Measurements from ENCODE around the gene THRB.
"Not testable (repeated sequence)": the region's sequence is repeated elsewhere in the genome, so short reads cannot be mapped to it uniquely, and the experiment has no call there.

The THRB gene

DNA sequence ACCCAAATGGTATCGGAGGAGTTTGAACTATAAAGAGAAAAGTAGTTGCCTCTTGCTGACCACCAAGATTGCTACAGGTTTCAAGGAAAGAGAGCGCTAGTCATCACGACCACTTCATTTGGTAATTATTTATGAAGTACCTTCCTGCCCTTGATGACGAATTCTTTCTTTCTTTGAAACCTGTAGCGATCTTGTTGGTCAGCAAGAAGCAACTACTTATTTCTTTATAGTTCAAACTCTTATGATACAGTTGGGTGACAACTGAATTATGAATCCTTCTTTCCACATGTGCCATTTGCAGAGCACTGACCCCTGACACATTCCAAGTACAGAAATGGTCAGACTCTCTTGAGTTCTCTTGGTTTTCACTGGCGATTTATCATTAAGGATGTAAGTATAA is 46.8 kb downstream of the THRB start:
- no peak for DNase-seq

DNA sequence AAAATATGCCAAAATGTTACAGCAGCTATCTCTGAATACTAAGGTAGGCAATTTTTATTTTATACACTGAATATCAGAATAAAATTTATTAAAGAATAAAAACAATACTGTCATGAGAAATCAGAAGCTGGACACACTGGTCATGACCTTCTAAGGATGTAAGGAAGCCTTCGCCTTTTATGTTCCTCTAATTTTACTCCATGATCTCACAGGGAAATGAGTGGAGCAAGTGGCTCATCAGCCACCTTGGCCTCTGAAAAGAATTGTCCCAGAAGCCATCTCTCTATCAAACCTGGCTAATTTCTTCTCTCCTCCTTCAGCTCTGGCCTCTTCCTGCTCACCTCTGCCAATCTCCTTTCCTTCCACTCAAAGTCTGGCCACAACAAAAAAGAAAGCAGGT is 48.6 kb downstream of the THRB start:
- DNase-seq, result peak in 2 of 4 experiments; percentile 18 to 34

DNA sequence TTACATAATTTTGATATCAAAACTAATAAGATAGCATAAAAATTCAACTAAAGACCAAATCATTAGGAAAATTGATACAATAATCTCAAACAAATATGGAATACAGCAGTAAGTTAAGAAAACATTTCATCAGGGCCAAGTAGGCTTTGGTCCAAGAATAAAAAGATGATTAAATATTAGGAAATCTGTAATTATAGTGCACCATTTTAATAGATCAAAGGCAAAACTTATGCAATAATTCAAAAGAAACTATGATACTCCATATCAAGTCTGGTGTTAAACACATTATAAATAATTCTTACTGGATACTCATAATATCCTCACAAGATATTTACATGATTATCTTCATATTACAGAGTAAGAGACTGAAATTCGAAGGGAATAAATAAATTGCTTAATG is 51.2 kb downstream of the THRB start:
- no peak for DNase-seq

DNA sequence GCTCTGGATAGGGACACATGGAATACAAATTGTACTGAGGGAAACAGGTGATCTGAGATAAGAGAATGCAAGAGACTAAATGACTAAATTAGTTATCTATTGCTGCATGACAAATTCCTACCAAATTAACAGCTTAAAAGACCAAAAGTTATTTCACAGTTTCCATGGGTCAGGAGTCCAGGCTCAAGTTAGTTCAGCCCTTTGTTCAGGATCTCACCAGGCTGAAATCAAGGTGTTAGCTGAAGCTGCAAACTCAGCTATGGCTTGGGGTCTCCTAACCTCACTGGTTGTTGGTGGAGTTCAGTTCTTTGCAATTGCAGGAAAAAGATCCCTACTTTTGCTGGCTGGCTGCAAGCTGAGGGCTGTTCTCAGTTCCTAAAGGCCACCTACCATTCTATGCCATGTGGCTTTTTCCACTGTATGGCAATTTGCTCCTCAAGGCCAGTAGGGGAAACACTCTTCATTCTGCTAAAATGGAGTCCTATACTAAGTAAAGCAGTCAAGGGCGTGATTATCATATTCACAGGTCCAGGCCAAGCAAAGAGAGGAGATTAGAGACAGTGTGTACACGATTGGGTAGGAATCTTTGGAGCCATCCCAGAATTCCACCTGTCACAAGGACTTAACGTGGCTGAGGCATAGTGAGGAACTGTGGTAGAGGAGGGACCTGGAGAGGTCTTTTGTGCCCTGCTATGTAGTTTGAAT is 53.7 kb downstream of the THRB start:
- no peak for DNase-seq

- no peak for DNase-seq
Observed at GRCh38 chr3:24439021-24439420, 55.6 kb downstream of the THRB start.

DNA sequence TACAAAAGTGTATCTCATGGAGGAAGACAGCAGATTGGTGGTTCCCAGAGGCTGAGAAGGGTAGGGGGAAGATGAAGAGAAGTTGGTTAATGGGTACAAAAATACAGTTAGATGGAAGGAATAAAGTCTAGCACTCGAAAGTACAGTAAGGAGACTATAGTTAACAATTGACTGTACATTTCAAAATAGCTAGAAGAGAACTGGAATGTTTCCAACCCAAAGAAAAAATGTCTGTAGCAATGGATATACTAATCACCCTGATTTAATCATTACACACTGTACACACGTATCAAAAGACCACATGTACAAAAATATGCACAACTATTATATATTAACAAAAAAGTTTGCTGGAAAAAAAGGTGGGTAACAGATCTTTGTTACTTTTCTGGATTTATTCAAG is 57.3 kb downstream of the THRB start:
- no peak for DNase-seq

DNA sequence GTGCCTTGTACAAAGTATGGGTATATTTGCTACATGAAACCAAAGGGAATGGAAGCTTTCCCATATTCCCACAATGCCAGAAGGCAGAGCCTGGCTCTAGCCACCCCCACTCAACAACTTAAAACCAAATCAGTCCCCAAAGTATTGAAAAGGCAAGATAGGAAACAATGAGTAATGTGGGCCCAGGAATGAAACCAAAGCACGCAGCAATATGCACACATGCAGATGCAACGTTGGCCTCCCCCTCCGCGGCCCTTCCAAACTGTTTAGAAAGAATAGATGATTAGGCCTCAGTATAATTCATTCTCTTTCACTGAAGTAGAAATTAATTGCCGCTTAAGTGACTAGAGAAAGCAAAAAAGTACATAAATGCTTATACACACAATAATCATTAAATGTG is 59.1 kb downstream of the THRB start:
- DNase-seq, result no peak

DNA sequence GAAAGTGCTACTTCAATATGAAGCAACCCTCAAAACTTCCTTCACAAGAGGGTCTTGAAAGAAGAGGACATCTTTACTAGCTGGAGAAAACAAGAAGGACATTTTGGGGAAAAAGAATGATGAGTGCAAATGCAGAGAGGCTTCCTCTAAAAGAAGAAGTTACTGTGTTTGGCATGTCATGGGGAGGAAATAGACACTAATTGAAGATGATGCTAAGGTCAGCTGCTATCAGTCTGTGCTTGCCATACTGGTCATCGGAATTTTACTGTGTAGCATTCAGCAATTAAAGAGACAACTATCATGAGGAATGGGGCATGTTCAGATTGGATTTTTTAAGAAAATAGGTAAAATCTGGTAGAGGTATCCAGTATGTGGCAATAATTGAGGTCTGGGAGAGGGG is 60.0 kb downstream of the THRB start:
- DNase-seq, result peak; percentile 37 to 78 (median 56)

GRCh38 chr3:24433838-24434591 is 60.6 kb downstream of the THRB start:
- DNase-seq, result no peak

GRCh38 chr3:24432989-24433388 is 61.7 kb downstream of the THRB start:
- DNase-seq, result no peak

GRCh38 chr3:24428481-24428880 is 66.2 kb downstream of the THRB start:
- DNase-seq, result peak; percentile 46 to 78 (median 61)

DNA sequence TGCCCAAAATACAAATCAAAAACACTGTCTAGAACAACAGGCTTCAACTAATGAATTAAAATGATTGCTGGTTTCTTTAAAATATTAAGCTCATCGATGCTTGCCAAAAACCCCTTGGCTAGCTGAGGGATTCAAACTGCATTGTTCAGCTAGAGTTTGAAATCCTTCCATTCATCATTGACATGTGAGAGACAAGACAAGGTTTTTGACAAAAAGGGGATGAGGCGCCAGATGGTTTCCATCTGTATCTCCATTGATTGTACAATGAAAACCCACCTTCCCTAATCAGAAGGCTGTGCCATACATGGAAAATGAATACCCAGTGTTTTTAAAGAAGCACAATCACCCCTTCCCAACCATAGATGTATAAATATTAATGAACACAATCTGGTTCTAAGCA is 67.8 kb downstream of the THRB start:
- DNase-seq, result no peak

DNA sequence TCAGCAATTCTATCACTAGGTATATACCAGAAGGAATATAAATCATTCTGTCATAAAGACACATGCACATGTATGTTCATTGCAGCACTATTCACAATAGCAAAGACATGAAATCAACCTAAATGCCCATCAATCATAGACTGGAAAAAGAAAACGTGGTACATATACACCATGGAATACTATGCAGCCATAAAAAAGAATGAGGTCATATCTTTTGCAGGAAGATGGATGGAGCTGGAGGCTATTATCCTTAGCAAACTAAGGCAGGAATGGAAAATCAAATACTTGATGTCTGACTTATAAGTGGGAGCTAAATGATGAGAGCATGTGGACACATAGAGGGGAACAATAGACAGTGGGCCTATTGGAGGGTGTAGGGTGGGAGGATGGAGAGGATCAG is 73.8 kb downstream of the THRB start:
- DNase-seq, result not testable (repeated sequence)

- DNase-seq, result no peak
Observed at GRCh38 chr3:24420224-24420623, 74.4 kb downstream of the THRB start.

- DNase-seq, result no peak
Observed at GRCh38 chr3:24419067-24419791, 75.4 kb downstream of the THRB start.

GRCh38 chr3:24417730-24418129 is 76.9 kb downstream of the THRB start:
- no peak for DNase-seq

DNA sequence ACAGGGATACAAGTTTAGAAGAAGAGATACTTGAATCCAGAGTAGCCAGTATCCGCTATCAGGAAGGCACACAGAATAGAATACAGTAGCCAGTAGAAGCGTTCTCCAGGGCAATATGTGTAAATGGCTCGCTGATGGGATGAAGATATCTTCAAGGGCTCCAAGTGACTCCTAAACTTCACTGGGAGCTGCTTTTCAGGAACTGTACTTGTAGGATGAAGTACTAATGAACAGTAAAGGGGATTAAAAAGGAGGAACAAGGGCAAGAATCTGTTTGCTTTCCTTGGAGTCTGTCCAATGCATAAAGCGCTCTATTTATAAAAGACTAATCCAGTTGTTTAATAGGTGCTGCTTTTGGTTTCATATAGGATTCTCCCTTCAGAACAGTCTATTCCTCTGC is 78.4 kb downstream of the THRB start:
- DNase-seq, result no peak

DNA sequence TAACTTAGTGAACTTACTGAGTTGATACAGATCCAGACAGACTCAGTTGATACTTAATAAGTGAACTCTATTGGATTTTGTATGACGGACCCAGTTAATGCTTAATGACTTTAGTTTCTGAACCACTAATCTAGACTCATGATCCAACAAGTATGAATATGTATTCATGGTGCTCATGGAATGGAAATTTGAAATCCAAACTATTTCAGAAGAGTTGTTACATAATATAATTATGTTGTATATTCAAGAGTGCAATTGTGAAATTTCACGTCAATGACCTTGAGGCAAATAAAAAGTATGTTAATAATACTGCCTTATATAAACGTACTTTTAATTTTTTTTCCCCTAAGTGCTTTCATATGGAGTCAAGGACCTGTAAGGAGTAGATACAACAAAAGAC is 78.8 kb downstream of the THRB start:
- no peak for DNase-seq

DNA sequence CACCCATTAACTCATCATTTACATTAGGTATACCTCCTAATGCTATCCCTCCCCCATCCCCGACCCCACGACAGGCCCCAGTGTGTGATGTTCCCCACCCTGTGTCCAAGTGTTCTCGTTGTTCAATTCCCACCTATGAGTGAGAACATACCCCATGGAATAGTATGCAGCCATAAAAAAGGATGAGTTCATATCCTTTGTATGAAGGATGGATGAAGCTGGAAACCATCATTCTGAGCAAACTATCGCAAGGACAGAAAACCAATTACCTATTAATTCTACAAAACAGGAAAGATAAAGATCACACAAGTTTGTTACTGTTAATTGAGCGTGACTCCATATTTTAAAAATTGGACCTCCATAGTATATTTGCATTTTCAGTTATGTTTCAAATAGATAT is 81.0 kb downstream of the THRB start:
- DNase-seq, result not testable (repeated sequence)

GRCh38 chr3:24410860-24411259 is 83.8 kb downstream of the THRB start:
- no peak for DNase-seq

GRCh38 chr3:24407980-24408680 is 86.5 kb downstream of the THRB start:
- no peak for DNase-seq

DNA sequence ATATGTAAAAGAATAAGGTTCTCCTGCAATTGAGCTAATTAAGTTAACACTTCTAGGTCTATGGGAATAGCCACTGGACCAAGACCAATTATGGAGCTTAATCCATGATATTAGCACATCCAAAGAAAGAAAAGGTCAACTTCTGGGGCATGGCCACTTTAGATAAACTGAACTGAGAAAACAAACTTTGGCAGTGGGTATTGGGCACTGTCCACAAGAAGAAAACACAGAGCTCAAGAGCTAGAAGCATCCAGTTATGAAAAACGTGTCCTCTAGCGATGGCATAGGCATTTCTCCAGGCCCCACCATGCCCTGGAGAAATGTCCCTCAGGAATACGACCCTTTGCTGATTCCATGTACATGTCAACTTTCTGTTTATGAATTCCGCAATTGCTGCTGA is 87.8 kb downstream of the THRB start:
- no peak for DNase-seq

GRCh38 chr3:24405057-24405456 is 89.6 kb downstream of the THRB start:
- peak in 2 of 4 experiments; percentile 4 to 7 for DNase-seq

All from suppressor macrophage (primary cell).